HG03064 (cell line): ENCODE measurements around the gene RBP7.
"Not testable (repeated sequence)": the region's sequence is repeated elsewhere in the genome, so short reads cannot be mapped to it uniquely, and the experiment has no call there.

ENCODE experiments used
- ATAC-seq: cut with Tn5 transposase; IDR thresholded peaks from one replicate; pipeline ENCODE4 v1.9.1; 2021; ENCODE audit warnings: low read depth; ENCODE audit not compliant: unreplicated experiment

The RBP7 gene

GRCh38 chr1:10028956-10029500 lies 32.0 kb downstream of the RBP7 start:
- not testable (repeated sequence) for ATAC-seq

GRCh38 chr1:10031461-10031860 lies 34.4 kb downstream of the RBP7 start:
- ATAC-seq, result no peak

GRCh38 chr1:10032590-10033358 lies 35.7 kb downstream of the RBP7 start, which contains the start of gene UBE4B:
UBE4B (plus strand) TSS chr1:10032958; CDS start chr1:10033671, 713 bp downstream.
- ATAC-seq, result peak; percentile 94

GRCh38 chr1:10033359-10033845 lies 36.4 kb downstream of the RBP7 start:
- peak; percentile 13 for ATAC-seq

- ATAC-seq, result no peak
Observed at GRCh38 chr1:10042746-10043145, 45.7 kb downstream of the RBP7 start.

- ATAC-seq, result no peak
Observed at GRCh38 chr1:10045480-10046355, 48.7 kb downstream of the RBP7 start.

- ATAC-seq, result no peak
Observed at GRCh38 chr1:10046356-10047085, 49.5 kb downstream of the RBP7 start.

- ATAC-seq, result no peak
Observed at GRCh38 chr1:10048601-10049000, 51.6 kb downstream of the RBP7 start.

GRCh38 chr1:10050611-10051010 lies 53.6 kb downstream of the RBP7 start:
- ATAC-seq, result no peak

- no peak for ATAC-seq
Observed at GRCh38 chr1:10051656-10052055, 54.6 kb downstream of the RBP7 start.

GRCh38 chr1:10052347-10052746 lies 55.3 kb downstream of the RBP7 start:
- ATAC-seq, result no peak

- no peak for ATAC-seq
Observed at GRCh38 chr1:10054465-10054864, 57.4 kb downstream of the RBP7 start.

GRCh38 chr1:10056599-10056987 lies 59.6 kb downstream of the RBP7 start:
- ATAC-seq, result no peak

GRCh38 chr1:10057343-10057742 lies 60.3 kb downstream of the RBP7 start:
- no peak for ATAC-seq

GRCh38 chr1:10057796-10058195 lies 60.8 kb downstream of the RBP7 start:
- ATAC-seq, result no peak

- ATAC-seq, result no peak
Observed at GRCh38 chr1:10059342-10059718, 62.3 kb downstream of the RBP7 start.

GRCh38 chr1:10060311-10061100 lies 63.5 kb downstream of the RBP7 start:
- ATAC-seq, result no peak

- no peak for ATAC-seq
Observed at GRCh38 chr1:10061276-10061675, 64.2 kb downstream of the RBP7 start.

- no peak for ATAC-seq
Observed at GRCh38 chr1:10063878-10064277, 66.8 kb downstream of the RBP7 start.
